ENCODE measurements around the gene SNX7. TPM values are rescaled to one million over a fixed set of nuclear protein-coding genes. Genes with fewer than 3 reads are reported as not detected.

SNX7 gene
- total RNA-seq, 4 donors from 2014 or later: 0.75 to 3.3 (median 2.4) TPM

DNA sequence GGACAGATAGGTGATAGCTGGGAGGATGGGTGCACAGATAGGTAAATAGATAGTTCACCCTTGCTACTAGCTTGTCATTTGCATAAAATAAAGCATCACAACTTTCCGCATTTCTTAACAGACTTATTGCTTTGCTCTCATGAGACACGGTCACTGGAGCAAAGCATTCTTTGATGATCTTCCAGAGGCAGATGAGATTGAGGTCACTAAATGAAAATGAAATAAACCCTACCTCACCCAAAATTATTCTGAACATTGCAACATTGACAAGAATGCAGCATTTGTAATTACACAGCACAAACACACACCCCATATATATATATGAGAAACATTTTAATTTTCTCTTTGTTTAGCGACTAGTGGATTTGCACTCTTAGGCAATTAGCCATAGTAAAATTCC lies 107.6 kb downstream of the SNX7 start:
- no peaks in the 10 kb centered on the region for H3K27me3 ChIP-seq
- H3K4me3 ChIP-seq: no peak overlapping the region
- no peak for ATAC-seq
- intact Hi-C loops (cut with DNase I; ENCODE audit: low total_unique reads): no loop called here
- H3K4me1 ChIP-seq: no peaks in the 10 kb centered on the region
- H3K36me3 ChIP-seq: no peaks in the 10 kb centered on the region
- in situ Hi-C loops (cut with MboI; ENCODE audit: low sequenced_read_pairs in 4 of 4): no loop called here
- H3K9me3 ChIP-seq: no peaks in the 10 kb centered on the region
- no peak overlapping the region for H3K27ac ChIP-seq
- no peak for TF ChIP-seq POLR2A (IDR thresholded peaks at IDR 0.05)
- TF ChIP-seq, protein P1, sequence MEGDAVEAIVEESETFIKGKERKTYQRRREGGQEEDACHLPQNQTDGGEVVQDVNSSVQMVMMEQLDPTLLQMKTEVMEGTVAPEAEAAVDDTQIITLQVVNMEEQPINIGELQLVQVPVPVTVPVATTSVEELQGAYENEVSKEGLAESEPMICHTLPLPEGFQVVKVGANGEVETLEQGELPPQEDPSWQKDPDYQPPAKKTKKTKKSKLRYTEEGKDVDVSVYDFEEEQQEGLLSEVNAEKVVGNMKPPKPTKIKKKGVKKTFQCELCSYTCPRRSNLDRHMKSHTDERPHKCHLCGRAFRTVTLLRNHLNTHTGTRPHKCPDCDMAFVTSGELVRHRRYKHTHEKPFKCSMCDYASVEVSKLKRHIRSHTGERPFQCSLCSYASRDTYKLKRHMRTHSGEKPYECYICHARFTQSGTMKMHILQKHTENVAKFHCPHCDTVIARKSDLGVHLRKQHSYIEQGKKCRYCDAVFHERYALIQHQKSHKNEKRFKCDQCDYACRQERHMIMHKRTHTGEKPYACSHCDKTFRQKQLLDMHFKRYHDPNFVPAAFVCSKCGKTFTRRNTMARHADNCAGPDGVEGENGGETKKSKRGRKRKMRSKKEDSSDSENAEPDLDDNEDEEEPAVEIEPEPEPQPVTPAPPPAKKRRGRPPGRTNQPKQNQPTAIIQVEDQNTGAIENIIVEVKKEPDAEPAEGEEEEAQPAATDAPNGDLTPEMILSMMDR (IDR thresholded peaks at IDR 0.05 in 4 of 5, conservative IDR thresholded peaks at IDR 0.05 in 1 of 5): no peak
- DNase-seq: no peak

DNA sequence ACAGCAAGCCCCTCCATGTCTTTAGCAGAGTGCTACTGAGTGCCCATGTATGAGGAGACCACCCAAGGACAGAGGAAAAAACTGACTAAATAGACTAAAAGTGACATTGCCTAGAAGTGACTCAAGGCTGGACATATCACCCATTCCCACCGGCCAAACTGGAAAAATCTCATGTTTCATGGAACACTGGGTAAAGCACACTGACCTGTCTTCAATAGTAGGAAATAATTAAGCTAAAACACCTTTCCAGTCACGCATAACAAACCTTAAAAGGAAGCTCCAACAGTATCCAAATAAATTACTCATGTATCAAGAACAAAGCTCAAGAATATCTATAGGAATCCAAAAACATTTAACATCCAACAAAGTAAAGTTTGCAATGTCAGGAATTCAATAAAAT lies 120.4 kb downstream of the SNX7 start:
- Histone ChIP-seq H3K4me1 (no peaks in the 10 kb centered on the region), H3K9me3 (no peaks in the 10 kb centered on the region), H3K27ac (no peak overlapping the region), H3K27me3 (no peaks in the 10 kb centered on the region), H3K36me3 (no peaks in the 10 kb centered on the region), H3K4me3 (no peak overlapping the region)
- intact Hi-C loops (cut with DNase I; ENCODE audit: low total_unique reads): no loop called here
- no peak for ATAC-seq
- DNase-seq: no peak
- TF ChIP-seq, protein P1 (IDR thresholded peaks at IDR 0.05 in 4 of 5, conservative IDR thresholded peaks at IDR 0.05 in 1 of 5): no peak
- no peak for TF ChIP-seq POLR2A (IDR thresholded peaks at IDR 0.05)
- in situ Hi-C loops (cut with MboI; ENCODE audit: low sequenced_read_pairs in 4 of 4): no loop called here

DNA sequence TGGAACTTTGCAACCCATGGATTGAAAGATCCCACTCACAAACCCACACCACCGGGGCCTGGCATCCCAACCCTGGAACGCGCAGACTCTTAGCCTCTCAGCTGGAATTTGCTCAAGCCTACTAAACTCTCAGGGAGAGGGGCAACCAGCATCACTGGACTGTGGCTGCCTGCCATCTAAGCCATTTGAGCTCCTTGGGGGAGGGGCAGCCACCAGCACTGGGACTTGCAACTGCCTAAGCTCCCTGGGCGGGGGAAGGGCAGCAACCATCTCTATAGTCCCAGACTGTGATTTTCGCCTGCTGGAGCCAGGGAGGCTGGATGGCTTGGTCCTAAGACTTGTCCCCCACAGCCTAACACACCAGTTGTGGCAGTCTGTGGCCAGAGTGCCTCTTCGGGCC lies 122.3 kb downstream of the SNX7 start:
- DNase-seq (no peak), ATAC-seq (no peak)
- no peaks in the 10 kb centered on the region for H3K9me3 ChIP-seq
- H3K27me3 ChIP-seq: no peaks in the 10 kb centered on the region
- H3K4me3 ChIP-seq: no peak overlapping the region
- intact Hi-C loops (cut with DNase I; ENCODE audit: low total_unique reads) (no loop called here), in situ Hi-C loops (cut with MboI; ENCODE audit: low sequenced_read_pairs in 4 of 4) (no loop called here)
- no peak overlapping the region for H3K27ac ChIP-seq
- H3K36me3 ChIP-seq: no peaks in the 10 kb centered on the region
- H3K4me1 ChIP-seq: no peaks in the 10 kb centered on the region
- TF ChIP-seq, protein P1 (IDR thresholded peaks at IDR 0.05 in 4 of 5, conservative IDR thresholded peaks at IDR 0.05 in 1 of 5): no peak
- no peak for TF ChIP-seq POLR2A (IDR thresholded peaks at IDR 0.05)

DNA sequence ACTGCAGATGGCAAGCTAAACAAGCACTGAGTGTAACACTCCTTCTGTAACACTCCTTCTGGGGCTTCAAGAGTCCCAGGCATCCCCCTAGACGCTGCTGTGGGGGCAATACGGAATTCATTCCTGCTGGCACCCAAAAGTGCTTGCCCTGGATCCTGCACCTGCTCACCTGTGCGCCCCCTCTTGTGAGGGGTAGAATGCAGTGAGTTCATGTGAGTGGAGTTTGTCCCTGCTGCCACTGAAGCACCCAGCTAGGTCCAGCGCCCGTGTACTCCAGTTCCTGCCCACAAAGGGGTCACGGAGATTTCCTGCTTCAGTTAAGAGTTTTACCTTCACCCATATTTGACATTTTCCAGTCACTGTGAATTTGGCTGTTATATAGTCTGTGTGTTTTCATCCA lies 130.0 kb downstream of the SNX7 start:
- in situ Hi-C loops (cut with MboI; ENCODE audit: low sequenced_read_pairs in 4 of 4) (no loop called here), intact Hi-C loops (cut with DNase I; ENCODE audit: low total_unique reads) (no loop called here)
- no peak for ATAC-seq
- TF ChIP-seq, protein P1 (IDR thresholded peaks at IDR 0.05 in 4 of 5, conservative IDR thresholded peaks at IDR 0.05 in 1 of 5): no peak
- TF ChIP-seq POLR2A (IDR thresholded peaks at IDR 0.05): no peak
- Histone ChIP-seq H3K4me1 (no peaks in the 10 kb centered on the region), H3K36me3 (no peaks in the 10 kb centered on the region), H3K4me3 (no peak overlapping the region), H3K27ac (no peak overlapping the region), H3K27me3 (no peaks in the 10 kb centered on the region), H3K9me3 (no peaks in the 10 kb centered on the region)
- DNase-seq: no peak

DNA sequence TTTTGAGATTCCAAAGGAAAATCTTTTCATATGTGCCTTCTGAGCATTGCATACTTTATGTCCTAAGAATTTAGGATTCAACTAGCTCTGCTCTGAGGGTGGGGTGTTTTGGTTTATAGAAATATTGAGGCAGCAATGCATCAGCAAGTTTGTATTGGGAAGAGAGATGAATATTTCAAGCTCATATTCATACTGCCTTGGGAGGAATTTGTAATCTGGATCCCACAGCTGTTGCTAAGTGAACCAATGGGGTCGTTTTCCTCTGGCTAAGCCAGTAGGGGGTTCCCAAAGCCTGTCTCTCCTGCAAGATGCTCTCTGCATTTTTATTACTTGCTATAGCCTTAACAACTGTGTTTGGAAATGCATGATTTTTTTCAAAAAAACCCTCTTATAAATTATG lies 130.6 kb downstream of the SNX7 start:
- H3K4me3 ChIP-seq: no peak overlapping the region
- no peaks in the 10 kb centered on the region for H3K36me3 ChIP-seq
- H3K4me1 ChIP-seq: no peaks in the 10 kb centered on the region
- in situ Hi-C loops (cut with MboI; ENCODE audit: low sequenced_read_pairs in 4 of 4): no loop called here
- no peak overlapping the region for H3K27ac ChIP-seq
- no peak for TF ChIP-seq POLR2A (IDR thresholded peaks at IDR 0.05)
- TF ChIP-seq, protein P1 (IDR thresholded peaks at IDR 0.05 in 4 of 5, conservative IDR thresholded peaks at IDR 0.05 in 1 of 5): no peak
- no peaks in the 10 kb centered on the region for H3K27me3 ChIP-seq
- no peaks in the 10 kb centered on the region for H3K9me3 ChIP-seq
- intact Hi-C loops (cut with DNase I; ENCODE audit: low total_unique reads): no loop called here
- DNase-seq (no peak), ATAC-seq (no peak)
